ENCODE results near the gene FIG4.
"Not testable (repeated sequence)": the region's sequence is repeated elsewhere in the genome, so short reads cannot be mapped to it uniquely, and the experiment has no call there.

The FIG4 gene

DNA sequence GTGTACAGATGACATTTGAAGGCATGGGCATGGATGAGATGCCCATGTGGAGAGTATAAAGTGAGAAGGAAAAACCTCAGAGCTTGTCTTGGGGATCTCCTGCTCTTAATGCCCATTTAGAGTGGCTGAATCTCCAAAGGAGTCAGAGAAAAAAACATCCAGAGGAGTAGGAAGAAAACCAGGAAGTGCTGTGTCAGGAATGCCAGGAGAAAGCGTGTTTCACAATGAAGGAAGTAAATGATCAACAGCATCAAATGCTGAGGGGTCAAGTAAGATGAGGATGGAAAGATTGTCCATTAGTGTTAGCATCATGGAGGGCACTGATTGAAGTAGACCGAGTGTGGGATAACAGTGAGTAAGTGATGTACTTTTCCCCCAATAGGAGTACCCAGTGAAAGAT lies 56.1 kb downstream of the FIG4 start:
- FAIRE-seq = no peak
- DNase-seq (ENCODE audit: insufficient read length, low spot score) = no peak

GRCh38 chr6:109759098-109759955 lies 68.2 kb downstream of the FIG4 start:
- DNase-seq (ENCODE audit: insufficient read length, low spot score) (no peak), FAIRE-seq (no peak)

GRCh38 chr6:109760208-109760607 lies 69.1 kb downstream of the FIG4 start:
- peak; percentile 63 for FAIRE-seq
- DNase-seq (ENCODE audit: insufficient read length, low spot score) = no peak

- no peak for DNase-seq (ENCODE audit: insufficient read length, low spot score)
- no peak for FAIRE-seq
Observed at GRCh38 chr6:109762166-109762565, 71.1 kb downstream of the FIG4 start.

- DNase-seq (ENCODE audit: insufficient read length, low spot score) (no peak), FAIRE-seq (no peak)
Observed at GRCh38 chr6:109762769-109763441, 71.8 kb downstream of the FIG4 start.

DNA sequence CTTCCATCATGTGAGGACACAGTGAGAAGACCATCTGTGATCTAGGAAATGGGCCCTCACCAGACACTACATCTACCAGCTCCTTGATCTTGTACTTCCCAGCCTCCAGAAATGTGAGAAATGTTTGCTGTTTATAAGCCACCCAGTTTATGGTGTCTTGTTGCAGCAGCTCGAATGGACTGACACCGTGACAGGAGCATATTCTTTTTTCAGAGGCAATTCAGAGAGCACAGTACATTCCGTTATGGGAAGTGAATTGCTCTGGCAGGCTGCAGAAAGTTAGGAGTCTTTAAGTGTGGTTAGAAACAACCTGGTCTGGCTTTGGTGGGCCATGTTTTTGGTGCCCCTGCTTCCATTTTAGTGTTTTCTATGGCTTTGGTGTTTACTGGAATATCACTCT lies 75.1 kb downstream of the FIG4 start:
- DNase-seq (ENCODE audit: insufficient read length, low spot score) = no peak

DNA sequence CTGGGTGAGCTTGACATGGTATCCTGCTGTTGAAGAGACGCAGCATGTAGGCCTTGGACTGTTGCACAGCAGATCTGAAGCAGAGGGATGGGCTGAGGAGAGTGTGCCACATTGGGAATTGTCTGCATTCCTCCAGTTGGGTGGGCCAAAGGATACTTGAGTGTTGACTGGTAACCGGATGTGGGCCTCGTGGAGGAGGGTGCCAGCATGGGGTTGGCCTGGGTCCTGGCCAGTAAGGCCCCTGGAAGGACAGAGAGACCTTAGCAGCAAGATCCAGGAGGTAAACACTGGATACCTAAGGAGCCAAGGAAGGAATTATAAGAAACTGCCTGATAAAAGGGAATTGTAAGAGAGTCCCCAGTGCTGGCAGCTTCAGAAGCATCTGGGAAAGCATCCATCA lies 76.9 kb downstream of the FIG4 start:
- FAIRE-seq (no peak), DNase-seq (ENCODE audit: insufficient read length, low spot score) (no peak)

More for the DNA sequence above, 75.1 kb downstream of the FIG4 start:
- FAIRE-seq = no peak

GRCh38 chr6:109768485-109768884 lies 77.4 kb downstream of the FIG4 start:
- DNase-seq (ENCODE audit: insufficient read length, low spot score) (no peak), FAIRE-seq (no peak)

GRCh38 chr6:109769213-109769612 lies 78.1 kb downstream of the FIG4 start:
- DNase-seq (ENCODE audit: insufficient read length, low spot score) (no peak), FAIRE-seq (no peak)

DNA sequence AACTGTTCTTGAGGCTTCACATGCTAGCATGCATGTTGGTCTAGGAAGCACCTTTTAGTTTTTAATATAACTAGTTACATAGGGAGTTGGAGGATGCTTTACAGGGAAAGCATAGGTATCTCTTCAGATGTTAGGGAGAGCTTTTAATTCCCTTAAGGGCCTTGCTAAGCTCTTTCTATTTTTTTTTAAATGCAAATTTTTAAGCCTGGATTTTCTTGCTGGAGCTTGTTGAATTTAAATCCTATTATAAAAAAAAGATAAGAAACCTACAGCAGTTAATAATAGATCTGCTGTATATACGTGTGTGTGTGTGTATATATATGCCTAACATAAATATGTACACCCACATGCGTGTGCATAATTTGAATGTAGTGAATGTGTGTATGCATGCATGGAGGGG lies 79.0 kb downstream of the FIG4 start:
- no peak for DNase-seq (ENCODE audit: insufficient read length, low spot score)
- no peak for FAIRE-seq

DNA sequence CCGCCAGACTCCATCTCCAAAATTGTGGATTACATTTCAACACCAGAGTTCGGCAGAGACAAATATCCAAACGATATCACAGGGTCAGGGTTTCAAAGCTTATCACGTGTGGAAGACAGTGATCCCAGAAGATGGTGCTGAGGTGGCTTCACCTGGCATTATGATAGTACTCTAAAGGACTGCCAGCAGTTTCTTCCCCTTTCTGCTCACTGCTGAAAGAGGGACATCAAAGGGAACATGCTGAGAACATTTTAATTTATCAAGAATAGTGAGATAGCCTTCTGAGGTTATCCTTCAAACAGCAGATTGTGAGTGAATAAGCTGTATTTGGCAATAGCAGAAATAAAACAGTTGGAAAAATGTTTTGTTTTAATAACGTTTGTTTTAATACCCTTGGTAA lies 79.7 kb downstream of the FIG4 start:
- DNase-seq (ENCODE audit: insufficient read length, low spot score) (no peak), FAIRE-seq (no peak)

GRCh38 chr6:109771939-109772755 lies 81.1 kb downstream of the FIG4 start:
- FAIRE-seq; DNase-seq (ENCODE audit: insufficient read length, low spot score): not testable (repeated sequence)

GRCh38 chr6:109772883-109773431 lies 81.9 kb downstream of the FIG4 start:
- no peak for FAIRE-seq

DNA sequence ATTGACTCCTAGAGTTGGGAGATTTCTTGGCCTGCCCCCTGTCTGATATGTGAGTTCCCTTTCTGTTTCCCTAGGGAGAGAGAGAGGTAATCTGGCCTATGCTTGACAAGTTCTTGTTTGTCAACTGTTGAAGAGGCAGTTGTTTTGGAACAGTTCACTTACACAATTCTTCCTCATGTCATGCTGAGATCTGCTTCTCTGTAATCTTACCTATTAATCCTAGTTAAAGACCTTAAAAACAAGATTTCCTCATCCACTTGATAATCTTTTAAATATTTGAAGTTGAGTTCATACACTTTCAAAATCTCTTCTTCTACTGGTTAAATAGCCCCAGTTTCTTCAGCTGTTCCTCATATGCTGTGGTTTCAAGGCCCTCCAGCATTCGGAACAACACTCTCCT lies 89.9 kb downstream of the FIG4 start:
- DNase-seq (ENCODE audit: insufficient read length, low spot score) (no peak), FAIRE-seq (no peak)

More at GRCh38 chr6:109772883-109773431, 81.9 kb downstream of the FIG4 start:
- no peak for DNase-seq (ENCODE audit: insufficient read length, low spot score)

DNA sequence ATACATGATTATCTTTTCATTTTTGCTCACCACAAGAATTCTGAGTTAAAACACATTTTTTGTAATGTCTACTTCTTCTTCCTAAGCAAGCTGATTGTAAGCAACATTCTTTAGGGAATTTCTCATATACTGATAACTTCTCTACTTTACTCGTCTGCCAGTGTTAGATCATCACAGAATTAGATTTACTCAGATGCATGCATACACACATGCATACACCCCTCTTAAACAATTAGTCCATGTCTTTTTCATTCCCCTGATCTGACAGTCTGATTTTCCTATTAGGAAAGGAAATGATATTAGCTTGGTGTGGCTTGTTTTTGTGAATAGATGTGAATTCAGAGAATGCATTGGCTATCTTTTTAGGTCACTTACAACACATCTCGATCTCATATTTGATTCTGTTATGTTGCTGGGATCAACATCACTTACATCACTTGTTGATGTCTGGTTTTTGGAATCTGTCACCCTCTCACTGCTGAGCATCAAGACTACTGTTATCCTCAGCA lies 91.4 kb downstream of the FIG4 start:
- no peak for DNase-seq (ENCODE audit: insufficient read length, low spot score)
- FAIRE-seq = no peak

- FAIRE-seq (no peak), DNase-seq (ENCODE audit: insufficient read length, low spot score) (no peak)
Observed at GRCh38 chr6:109783250-109783986, 92.3 kb downstream of the FIG4 start.

- no peak for FAIRE-seq
- no peak for DNase-seq (ENCODE audit: insufficient read length, low spot score)
Observed at GRCh38 chr6:109787312-109787711, 96.2 kb downstream of the FIG4 start.

- DNase-seq (ENCODE audit: insufficient read length, low spot score) (no peak), FAIRE-seq (no peak)
Observed at GRCh38 chr6:109788687-109789086, 97.6 kb downstream of the FIG4 start.

DNA sequence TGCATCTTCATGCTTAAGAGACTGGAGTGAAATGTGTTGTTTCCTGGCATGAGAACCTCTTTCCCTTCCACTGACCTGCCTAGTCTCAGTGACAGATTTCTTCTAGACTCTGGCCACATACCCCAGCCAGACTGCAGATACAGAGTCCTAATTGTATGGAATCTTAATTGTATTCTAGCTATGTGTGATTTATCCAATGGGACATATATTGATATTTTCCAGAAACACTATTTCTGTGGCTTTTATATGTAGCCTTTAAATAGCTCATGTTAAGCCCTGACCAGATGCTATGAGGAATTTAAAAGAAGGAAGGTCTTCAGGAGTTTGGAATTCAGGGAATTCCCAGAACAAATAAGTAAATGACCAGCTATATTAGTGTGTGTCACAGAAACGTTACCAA lies 99.0 kb downstream of the FIG4 start:
- DNase-seq (ENCODE audit: insufficient read length, low spot score) (no peak), FAIRE-seq (no peak)

- DNase-seq (ENCODE audit: insufficient read length, low spot score) = no peak
- FAIRE-seq = no peak
Observed at GRCh38 chr6:109791301-109791700, 100.2 kb downstream of the FIG4 start.

All from GM19239 (cell line).